ENCODE data around the gene TUFM.
"Not testable (repeated sequence)": the region's sequence is repeated elsewhere in the genome, so short reads cannot be mapped to it uniquely, and the experiment has no call there.

The TUFM gene

DNA sequence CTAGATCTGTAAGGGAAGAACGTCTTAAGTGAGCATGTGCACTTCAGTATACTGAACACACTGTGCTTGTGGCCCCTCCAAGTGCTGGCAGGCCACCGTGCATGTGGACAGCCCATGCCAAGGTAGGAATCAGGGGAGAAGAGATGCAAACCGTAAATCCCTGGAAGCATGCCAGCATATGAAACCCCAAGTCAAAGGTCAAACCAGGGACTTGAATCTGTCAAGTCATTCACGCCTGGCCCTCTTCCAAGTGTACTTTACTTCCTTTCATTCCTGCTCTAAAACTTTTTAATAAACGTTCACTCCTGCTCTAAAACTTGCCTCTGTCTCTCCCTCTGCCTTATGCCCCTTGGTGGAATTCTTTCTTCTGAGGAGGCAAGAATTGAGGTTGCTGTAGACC, 26.1 kb downstream of the TUFM start:
- in situ Hi-C loops (cut with MboI; ENCODE audit: low sequenced_read_pairs): no loop called here

DNA sequence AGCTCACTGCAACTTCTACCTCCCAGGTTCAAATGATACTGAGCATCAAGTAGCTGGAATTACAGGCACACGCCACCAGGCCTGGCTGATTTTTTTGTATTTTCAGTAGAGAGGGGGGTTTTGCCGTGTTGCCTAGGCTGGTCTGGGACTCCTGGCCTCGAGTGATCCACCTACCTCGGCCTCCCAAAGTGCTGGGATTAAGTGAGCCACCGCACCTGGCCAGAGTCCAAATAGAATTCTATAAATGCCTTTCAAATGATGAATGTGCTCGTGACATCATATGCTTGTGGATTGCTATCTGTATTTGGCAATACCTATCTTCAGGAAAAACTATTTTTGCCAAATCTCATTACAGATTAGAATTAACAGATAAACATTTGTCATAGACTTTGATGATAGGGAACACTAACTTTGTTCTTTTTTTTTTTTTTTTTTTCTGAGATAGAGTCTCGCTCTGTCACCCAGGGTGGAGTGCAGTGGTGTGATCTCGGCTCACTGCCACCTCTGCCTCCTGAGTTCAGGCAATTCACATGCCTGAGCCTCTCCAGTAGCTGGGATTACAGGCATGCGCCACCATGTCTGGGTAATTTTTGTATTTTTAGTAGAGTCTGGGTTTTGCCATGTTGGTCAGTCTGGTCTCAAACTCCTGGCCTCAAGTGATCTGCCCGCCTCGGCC, 38.6 kb downstream of the TUFM start:
- in situ Hi-C loops (cut with MboI; ENCODE audit: low sequenced_read_pairs): not testable (repeated sequence)

DNA sequence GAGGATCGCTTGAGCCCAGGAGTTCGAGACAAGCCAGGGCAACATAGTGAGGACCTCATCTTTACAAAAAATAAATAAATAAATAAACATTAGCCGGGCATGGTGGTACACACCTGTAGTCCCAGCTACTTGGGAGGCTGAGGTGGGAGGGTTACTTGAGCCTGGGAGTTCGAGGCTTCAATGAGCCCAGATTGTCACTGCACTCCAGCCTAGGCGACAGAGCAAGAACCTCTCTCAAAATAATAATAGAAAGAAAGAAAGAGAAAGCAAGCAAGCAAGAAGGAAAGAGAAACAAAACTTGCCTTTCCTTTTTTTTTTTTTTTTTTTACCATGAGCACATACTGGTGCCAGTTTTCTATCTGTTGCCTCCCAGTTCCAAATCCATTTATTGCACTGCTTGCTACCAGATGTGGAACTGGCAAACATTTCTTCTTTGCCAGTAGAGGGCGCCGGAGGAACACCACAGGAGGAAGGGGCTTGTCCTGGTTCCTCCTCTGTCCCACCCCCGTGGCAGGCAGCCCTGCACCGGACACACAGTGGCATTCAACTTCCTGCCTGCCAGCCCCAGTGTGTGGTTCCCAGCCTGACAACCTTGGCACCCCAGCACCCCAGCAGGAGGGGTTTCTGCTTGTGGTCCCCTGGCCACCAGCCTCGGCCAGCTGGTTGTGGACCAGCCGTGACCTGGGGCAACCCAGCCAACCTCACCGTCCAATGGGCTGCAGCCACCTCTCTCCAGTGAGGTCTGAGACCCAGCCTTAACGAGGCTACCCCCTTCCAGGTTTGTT, 43.7 kb downstream of the TUFM start:
- in situ Hi-C loops (cut with MboI; ENCODE audit: low sequenced_read_pairs): not testable (repeated sequence)
